Spleen (tissue), 7 donors: ENCODE measurements around the gene QKI.

Experiments used
- CTCF ChIP-seq, 11 experiments: fragments of 200-600 bp in 7 of 11; fragments of 450-650 bp in 4 of 11; sonication (generic) in 4 of 11; IDR thresholded peaks in 8 of 11; conservative IDR thresholded peaks in 3 of 11; 1 replicate in 7 of 11; 2 replicates in 4 of 11; pipeline versions ENCODE4 v1.4.0 to v1.8.0; 2016 to 2021; ENCODE audit warnings: antibody characterized with exemption in 11 of 11, inconsistent platforms in 4 of 11, mild to moderate bottlenecking in 1 of 11
- POLR2A ChIP-seq, 3 donors: fragments of 450-650 bp; IDR thresholded peaks; one replicate each; pipeline ENCODE4 v1.5.1; 2017; ENCODE audit warnings: antibody characterized with exemption in 3 of 3, mild to moderate bottlenecking in 1 of 3
- donor health status: DM: no; HTN: no; CAD: no; lungs with moderate emphysema.
- donor health status: DM: no; HTN: no; CAD: no.
- donor health status: DM: no; HTN: no; CAD: no.

GRCh38 chr6:163620670-163621330, 206.3 kb downstream of the QKI start:
- TF ChIP-seq CTCF (IDR thresholded peaks at IDR 0.05 in 8 of 11, conservative IDR thresholded peaks at IDR 0.05 in 3 of 11): no peak
- no peak for TF ChIP-seq POLR2A (IDR thresholded peaks at IDR 0.05)
